ENCODE results near the gene ELP2. TPM values are rescaled to one million over a fixed set of nuclear protein-coding genes. Genes with fewer than 3 reads are reported as not detected.

ELP2 gene
- total and polyA plus RNA-seq, 9 of the 15 experiments (the other 6 are each of a cell fraction or from before 2014, with no cell fraction given): 76.8 to 192 (median 140) TPM

DNA sequence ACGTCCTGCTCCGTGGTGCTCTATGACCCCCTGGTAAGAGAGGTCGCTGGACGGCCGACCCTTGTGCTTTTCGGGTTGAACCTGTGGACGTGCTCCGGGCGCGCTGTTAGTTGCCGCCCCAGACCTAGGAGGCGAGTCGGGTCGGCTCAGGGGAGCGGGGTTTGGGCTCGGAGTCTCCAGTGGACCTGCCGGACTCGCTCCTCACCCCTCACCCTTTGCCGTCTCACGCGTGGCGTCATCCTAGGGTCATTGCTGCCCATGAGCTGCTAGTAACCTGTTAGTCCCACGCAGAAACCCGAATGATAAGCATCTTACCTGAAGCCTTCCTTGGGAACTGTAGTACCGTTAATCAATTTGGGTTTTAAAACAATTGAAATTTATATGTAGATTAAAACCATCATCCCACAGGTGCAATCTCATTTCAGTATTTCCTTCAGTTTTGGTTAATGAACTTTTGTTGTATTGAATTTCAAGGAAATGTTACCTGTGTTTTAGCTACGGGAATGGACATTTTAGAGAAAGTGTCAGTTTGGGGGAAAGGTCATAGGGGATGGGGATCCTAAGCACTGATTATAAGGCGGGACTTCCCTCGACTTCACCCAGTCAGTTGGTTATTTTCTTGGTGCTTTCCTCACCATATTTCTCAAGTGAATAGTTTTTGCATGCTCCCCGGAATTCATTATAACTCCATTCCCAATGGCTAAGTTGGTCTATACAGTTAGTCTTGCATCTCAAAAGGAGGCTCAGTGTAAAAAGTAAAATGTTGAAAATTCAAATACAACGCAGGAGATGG is 536 bp downstream of the ELP2 start (continued):
- TF ChIP-seq, protein P1, sequence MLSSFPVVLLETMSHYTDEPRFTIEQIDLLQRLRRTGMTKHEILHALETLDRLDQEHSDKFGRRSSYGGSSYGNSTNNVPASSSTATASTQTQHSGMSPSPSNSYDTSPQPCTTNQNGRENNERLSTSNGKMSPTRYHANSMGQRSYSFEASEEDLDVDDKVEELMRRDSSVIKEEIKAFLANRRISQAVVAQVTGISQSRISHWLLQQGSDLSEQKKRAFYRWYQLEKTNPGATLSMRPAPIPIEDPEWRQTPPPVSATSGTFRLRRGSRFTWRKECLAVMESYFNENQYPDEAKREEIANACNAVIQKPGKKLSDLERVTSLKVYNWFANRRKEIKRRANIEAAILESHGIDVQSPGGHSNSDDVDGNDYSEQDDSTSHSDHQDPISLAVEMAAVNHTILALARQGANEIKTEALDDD (IDR thresholded peaks at IDR 0.05): peak; percentile 73
- TF ChIP-seq RBM34 (IDR thresholded peaks at IDR 0.05; ENCODE audit: borderline replicate concordance, insufficient read depth, low read length) (no peak), KAT7 (CRISPR knock-in tag; IDR thresholded peaks at IDR 0.05; ENCODE audit: borderline replicate concordance) (0 out of 2 replicates have a peak, but pooled peaks have one; percentile 5), MAFK (IDR thresholded peaks at IDR 0.05; ENCODE audit: low read length) (0 out of 2 replicates have a peak, but pooled peaks have one; percentile 1), MYC (IDR thresholded peaks at IDR 0.05; ENCODE audit: low read depth, low read length) (no peak), MYC (CRISPR knock-in tag; IDR thresholded peaks at IDR 0.05; ENCODE audit: borderline replicate concordance, low read depth) (peak; percentile 43; the same call in 1 of the 2 replicates), GTF2F1 (IDR thresholded peaks at IDR 0.05; ENCODE audit: low read depth, low read length) (peak; percentile 6; the same call in 1 of the 2 replicates), KDM1A (IDR thresholded peaks at IDR 0.05) (0 out of 4 replicates have a peak, but pooled peaks of 1 of the 2 experiments have one; percentile 11)

Data from K562 (cell line).